Natural killer cell (primary cell): ENCODE data around the gene REXO4. TPM values are rescaled to one million over a fixed set of nuclear protein-coding genes. Genes with fewer than 3 reads are reported as not detected.
"Not testable (repeated sequence)": the region's sequence is repeated elsewhere in the genome, so short reads cannot be mapped to it uniquely, and the experiment has no call there.

Experiments
- ATAC-seq, 3 donors: fragments of 150-1000 bp in 2 of 3; fragments of 200-7000 bp in 1 of 3; cut with Tn5 transposase; 1 replicate in 1 of 3; 2 replicates in 2 of 3; pipeline ENCODE4 v1.10.0; 2021; ENCODE audit warnings: mild to moderate bottlenecking in 2 of 3, moderate library complexity in 2 of 3
- DNase-seq, 2 donors: peaks; one replicate each; pipeline versions ENCODE4 v3.0.0 to v3.0.0-alpha.2; 2013 to 2021; ENCODE audit warnings: mixed read lengths in 1 of 2
- H3K27ac ChIP-seq: one replicate; pipeline ENCODE4 v1.5.1; 2013; ENCODE audit warnings: mild to moderate bottlenecking, low read length
- H3K27me3 ChIP-seq: one replicate; pipeline ENCODE4 v1.6.1; 2013; ENCODE audit warnings: low read length; ENCODE audit not compliant: control insufficient read depth, insufficient read depth
- H3K36me3 ChIP-seq: one replicate; pipeline ENCODE4 v1.6.1; 2013; ENCODE audit warnings: low read length; ENCODE audit not compliant: control insufficient read depth, insufficient read depth
- H3K4me1 ChIP-seq: one replicate; pipeline ENCODE4 v1.6.1; 2013; ENCODE audit warnings: low read length; ENCODE audit not compliant: control insufficient read depth, insufficient read depth
- H3K4me3 ChIP-seq: one replicate; pipeline ENCODE4 v1.5.1; 2013; ENCODE audit warnings: low read length
- H3K9me3 ChIP-seq: one replicate; pipeline ENCODE4 v1.6.1; 2013; ENCODE audit warnings: low read length; ENCODE audit not compliant: control insufficient read depth, insufficient read depth
- H3K27ac Mint-ChIP-seq, 2 donors: one replicate each; pipeline ENCODE4 v1.8.0; 2022; ENCODE audit warnings: mild to moderate bottlenecking in 2 of 2, mixed read lengths in 2 of 2, moderate library complexity in 1 of 2
- H3K27me3 Mint-ChIP-seq, 2 donors: one replicate each; pipeline ENCODE4 v1.8.0; 2022; ENCODE audit warnings: low read depth in 2 of 2, mixed read lengths in 2 of 2
- H3K36me3 Mint-ChIP-seq: one replicate; pipeline ENCODE4 v1.8.0; 2022; ENCODE audit warnings: mixed read lengths
- H3K4me1 Mint-ChIP-seq, 2 donors: one replicate each; pipeline ENCODE4 v1.8.0; 2022; ENCODE audit warnings: mixed read lengths in 2 of 2
- H3K4me3 Mint-ChIP-seq: one replicate; pipeline ENCODE4 v1.8.0; 2022; ENCODE audit warnings: mild to moderate bottlenecking, moderate library complexity, mixed read lengths
- H3K9me3 Mint-ChIP-seq, 2 donors: one replicate each; pipeline ENCODE4 v1.8.0; 2022; ENCODE audit warnings: mixed read lengths in 2 of 2
- WGBS: methylation state at CpG from one replicate; pipeline ENCODE4 v1.1.7; 2013; ENCODE audit warnings: missing lambda C conversion rate; ENCODE audit not compliant: insufficient coverage; 5-methylcytosine and 5-hydroxymethylcytosine counted together
- intact Hi-C: fragments of 100-400 bp; cut with micrococcal nuclease; formaldehyde crosslinking; loops from one replicate; pipeline ENCODE4 v1.14.2; 2022
- total RNA-seq, 4 donors: library from RNA; stranded (reverse); fragments of 120-200 nt in 1 of 4; gene quantifications; one replicate each; pipeline versions ENCODE4 v1.2.3 to v1.2.4, GENCODE V29; 2013 to 2022
- TF ChIP-seq, protein P1 (sequence below): fragments of 200-600 bp; IDR thresholded peaks from one replicate; pipeline ENCODE4 v1.8.0; 2022; ENCODE audit warnings: antibody characterized with exemption

Gene REXO4
- total RNA-seq, 3 donors from 2014 or later (not counting 1 experiment from before 2014, with no cell fraction given): 14.2 to 21.6 (median 18.8) TPM

DNA sequence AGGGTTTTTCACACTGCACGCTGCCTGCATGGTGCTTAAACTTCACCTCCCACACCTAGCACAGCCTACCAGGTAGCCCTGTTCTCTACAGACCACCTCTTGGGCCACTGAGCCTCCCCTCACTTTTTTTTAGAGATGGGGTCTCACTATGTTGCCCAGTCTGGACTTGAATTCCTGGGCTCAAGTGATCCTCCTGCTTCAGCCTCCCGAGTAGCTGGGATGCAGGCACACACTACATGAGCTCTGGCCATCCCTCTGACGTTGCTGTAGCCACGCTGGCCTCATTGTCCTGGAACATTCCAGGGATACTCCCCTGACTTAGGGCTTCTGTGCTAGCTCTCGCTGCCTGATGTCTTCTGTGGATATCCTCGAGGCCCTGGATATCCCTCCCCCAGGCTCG is 34.8 kb upstream of the REXO4 start:
- TF ChIP-seq, protein P1, sequence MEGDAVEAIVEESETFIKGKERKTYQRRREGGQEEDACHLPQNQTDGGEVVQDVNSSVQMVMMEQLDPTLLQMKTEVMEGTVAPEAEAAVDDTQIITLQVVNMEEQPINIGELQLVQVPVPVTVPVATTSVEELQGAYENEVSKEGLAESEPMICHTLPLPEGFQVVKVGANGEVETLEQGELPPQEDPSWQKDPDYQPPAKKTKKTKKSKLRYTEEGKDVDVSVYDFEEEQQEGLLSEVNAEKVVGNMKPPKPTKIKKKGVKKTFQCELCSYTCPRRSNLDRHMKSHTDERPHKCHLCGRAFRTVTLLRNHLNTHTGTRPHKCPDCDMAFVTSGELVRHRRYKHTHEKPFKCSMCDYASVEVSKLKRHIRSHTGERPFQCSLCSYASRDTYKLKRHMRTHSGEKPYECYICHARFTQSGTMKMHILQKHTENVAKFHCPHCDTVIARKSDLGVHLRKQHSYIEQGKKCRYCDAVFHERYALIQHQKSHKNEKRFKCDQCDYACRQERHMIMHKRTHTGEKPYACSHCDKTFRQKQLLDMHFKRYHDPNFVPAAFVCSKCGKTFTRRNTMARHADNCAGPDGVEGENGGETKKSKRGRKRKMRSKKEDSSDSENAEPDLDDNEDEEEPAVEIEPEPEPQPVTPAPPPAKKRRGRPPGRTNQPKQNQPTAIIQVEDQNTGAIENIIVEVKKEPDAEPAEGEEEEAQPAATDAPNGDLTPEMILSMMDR: no peak
- Mint-ChIP-seq H3K4me3 (no peak overlapping the region), H3K27ac (no peak overlapping the region), H3K4me1 (no peaks in the 10 kb centered on the region), H3K9me3 (no peaks in the 10 kb centered on the region), H3K36me3 (no peaks in the 10 kb centered on the region), H3K27me3 (no peaks in the 10 kb centered on the region)
- Histone ChIP-seq H3K27ac (no peak overlapping the region), H3K36me3 (no peaks in the 10 kb centered on the region), H3K4me3 (no peak overlapping the region), H3K27me3 (no peaks in the 10 kb centered on the region), H3K9me3 (no peaks in the 10 kb centered on the region), H3K4me1 (no peaks in the 10 kb centered on the region)
- WGBS: 87% methylated on average over 7 of the region's 7 CpGs
- intact Hi-C loops: no loop called here
- ATAC-seq (no peak), DNase-seq (no peak)

DNA sequence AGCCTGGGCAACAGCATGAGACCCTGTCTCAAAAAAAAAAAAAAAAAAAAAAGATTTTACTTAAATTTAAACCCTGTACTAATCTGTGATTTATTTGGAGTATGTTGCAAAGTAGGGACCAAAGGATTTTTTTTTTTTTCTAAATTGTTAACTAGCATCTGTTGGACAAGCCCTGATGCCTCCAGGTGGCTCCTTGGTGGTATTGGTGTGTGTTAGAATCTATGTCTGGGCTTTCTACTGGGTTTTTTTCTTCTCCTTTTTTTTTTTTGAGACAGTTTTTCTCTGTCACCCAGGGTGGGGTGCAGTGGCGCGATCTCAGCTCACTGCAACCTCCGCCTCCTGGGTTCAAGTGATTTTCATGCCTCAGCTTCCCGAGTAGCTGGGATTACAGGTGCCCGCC is 34.1 kb upstream of the REXO4 start:
- H3K36me3 Mint-ChIP-seq, intact Hi-C loops, ATAC-seq, H3K9me3 ChIP-seq, H3K36me3 ChIP-seq, H3K27ac ChIP-seq, H3K4me3 Mint-ChIP-seq, H3K4me3 ChIP-seq, H3K27ac Mint-ChIP-seq, H3K4me1 ChIP-seq, H3K27me3 Mint-ChIP-seq, DNase-seq, H3K9me3 Mint-ChIP-seq, H3K27me3 ChIP-seq, H3K4me1 Mint-ChIP-seq: not testable (repeated sequence)
- 89% methylated on average over 5 of the region's 5 CpGs for WGBS

- Mint-ChIP-seq H3K4me1 (no peaks in the 10 kb centered on the region), H3K27me3 (no peaks in the 10 kb centered on the region), H3K36me3 (no peaks in the 10 kb centered on the region), H3K4me3 (no peak overlapping the region), H3K9me3 (no peaks in the 10 kb centered on the region), H3K27ac (no peak overlapping the region)
- ATAC-seq (no peak), DNase-seq (no peak)
- Histone ChIP-seq H3K4me3 (no peak overlapping the region), H3K27ac (no peak overlapping the region), H3K27me3 (no peaks in the 10 kb centered on the region), H3K4me1 (no peaks in the 10 kb centered on the region), H3K36me3 (no peaks in the 10 kb centered on the region), H3K9me3 (no peaks in the 10 kb centered on the region)
- TF ChIP-seq, protein P1: no peak
- 95% methylated on average over 12 of the region's 12 CpGs for WGBS
- intact Hi-C loops: no loop called here
Observed at GRCh38 chr9:133449760-133450159, 31.9 kb upstream of the REXO4 start.

- Histone ChIP-seq H3K36me3 (no peaks in the 10 kb centered on the region), H3K9me3 (no peaks in the 10 kb centered on the region), H3K27me3 (no peaks in the 10 kb centered on the region), H3K4me3 (no peak overlapping the region), H3K27ac (no peak overlapping the region), H3K4me1 (no peaks in the 10 kb centered on the region)
- H3K4me3 Mint-ChIP-seq: no peak overlapping the region
- intact Hi-C loops: no loop called here
- TF ChIP-seq, protein P1: no peak
- DNase-seq: no peak
- 91% methylated on average over 13 of the region's 13 CpGs for WGBS
- no peaks in the 10 kb centered on the region for H3K27me3 Mint-ChIP-seq
- no peaks in the 10 kb centered on the region for H3K4me1 Mint-ChIP-seq
- no peaks in the 10 kb centered on the region for H3K36me3 Mint-ChIP-seq
- no peaks in the 10 kb centered on the region for H3K9me3 Mint-ChIP-seq
- ATAC-seq: no peak
- H3K27ac Mint-ChIP-seq: no peak overlapping the region
Observed at GRCh38 chr9:133448487-133448972, 30.7 kb upstream of the REXO4 start.
